Panc1 (cell line): ENCODE measurements around the gene LCE4A.

Experiments
- POLR2AphosphoS5 ChIP-seq: IDR thresholded peaks from 2 replicates; pipeline ENCODE4 v1.6.1; 2012; ENCODE audit warnings: mild to moderate bottlenecking, low read depth, low read length, moderate library complexity
- TCF7L2 ChIP-seq: IDR thresholded peaks from 2 replicates; pipeline ENCODE4 v1.6.1; 2011; ENCODE audit warnings: mild to moderate bottlenecking, low read depth, low read length, inconsistent platforms
- TF ChIP-seq, protein P1 (sequence below): fragments of 450-650 bp; IDR thresholded peaks from 2 replicates; pipeline ENCODE4 v1.5.1; 2017; ENCODE audit warnings: mild to moderate bottlenecking

DNA sequence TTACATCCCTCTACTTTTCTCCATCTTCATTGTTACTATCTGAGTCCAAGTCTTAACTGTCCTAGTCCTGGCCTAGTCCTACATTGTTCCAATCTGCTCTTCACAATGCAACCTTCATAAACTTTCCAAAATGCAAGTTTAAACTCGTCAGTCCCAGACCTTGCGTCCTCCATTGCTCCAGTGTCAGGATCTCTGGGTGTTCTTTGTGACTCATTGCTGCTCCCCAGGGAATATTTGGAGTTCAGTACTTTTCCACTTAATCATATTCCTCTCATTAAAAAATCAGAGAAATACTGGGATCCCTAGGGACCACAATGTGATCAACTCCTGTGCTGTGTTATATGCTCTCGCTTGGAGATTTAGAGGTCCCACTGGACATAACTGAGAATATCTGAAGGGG, 31.9 kb downstream of the LCE4A start:
- TF ChIP-seq, protein P1, sequence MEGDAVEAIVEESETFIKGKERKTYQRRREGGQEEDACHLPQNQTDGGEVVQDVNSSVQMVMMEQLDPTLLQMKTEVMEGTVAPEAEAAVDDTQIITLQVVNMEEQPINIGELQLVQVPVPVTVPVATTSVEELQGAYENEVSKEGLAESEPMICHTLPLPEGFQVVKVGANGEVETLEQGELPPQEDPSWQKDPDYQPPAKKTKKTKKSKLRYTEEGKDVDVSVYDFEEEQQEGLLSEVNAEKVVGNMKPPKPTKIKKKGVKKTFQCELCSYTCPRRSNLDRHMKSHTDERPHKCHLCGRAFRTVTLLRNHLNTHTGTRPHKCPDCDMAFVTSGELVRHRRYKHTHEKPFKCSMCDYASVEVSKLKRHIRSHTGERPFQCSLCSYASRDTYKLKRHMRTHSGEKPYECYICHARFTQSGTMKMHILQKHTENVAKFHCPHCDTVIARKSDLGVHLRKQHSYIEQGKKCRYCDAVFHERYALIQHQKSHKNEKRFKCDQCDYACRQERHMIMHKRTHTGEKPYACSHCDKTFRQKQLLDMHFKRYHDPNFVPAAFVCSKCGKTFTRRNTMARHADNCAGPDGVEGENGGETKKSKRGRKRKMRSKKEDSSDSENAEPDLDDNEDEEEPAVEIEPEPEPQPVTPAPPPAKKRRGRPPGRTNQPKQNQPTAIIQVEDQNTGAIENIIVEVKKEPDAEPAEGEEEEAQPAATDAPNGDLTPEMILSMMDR, result no peak
- TF ChIP-seq POLR2AphosphoS5, result no peak
- no peak for TF ChIP-seq TCF7L2
